ENCODE data around the gene FGGY.
"Not testable (repeated sequence)": the region's sequence is repeated elsewhere in the genome, so short reads cannot be mapped to it uniquely, and the experiment has no call there.

The FGGY gene

DNA sequence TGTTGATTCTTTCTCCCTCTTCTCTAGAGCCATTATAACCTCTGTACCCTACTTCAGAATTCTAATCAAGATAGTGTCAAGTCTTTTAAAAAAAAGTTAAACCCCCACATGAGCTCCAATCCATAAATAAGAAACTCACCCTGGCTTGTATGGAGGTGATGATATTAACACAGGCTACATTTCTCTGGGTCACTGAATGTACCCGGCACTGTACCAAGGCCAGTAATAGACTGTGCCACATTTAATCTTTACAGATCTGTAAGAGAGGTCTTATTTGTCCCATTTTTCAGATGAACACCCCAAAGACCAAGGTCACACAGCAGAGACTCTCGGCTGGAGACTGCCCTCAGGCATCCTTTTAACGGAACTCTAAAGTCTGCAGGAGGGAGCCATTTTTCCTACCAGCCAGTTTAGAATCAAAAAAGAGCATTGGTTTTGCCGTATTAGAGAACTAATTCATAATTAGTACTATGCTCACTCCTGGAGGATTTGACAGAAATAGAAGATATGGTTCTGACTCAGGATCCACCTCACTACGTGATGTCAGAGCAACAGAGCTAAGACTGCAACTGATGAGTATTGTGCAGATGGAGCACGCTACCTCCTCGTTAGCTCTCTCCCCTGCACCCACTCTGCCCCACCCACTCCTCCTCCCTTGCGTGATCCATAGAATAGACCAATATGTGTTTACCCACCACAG, 300.7 kb downstream of the FGGY start:
- DNase-seq: no peak

DNA sequence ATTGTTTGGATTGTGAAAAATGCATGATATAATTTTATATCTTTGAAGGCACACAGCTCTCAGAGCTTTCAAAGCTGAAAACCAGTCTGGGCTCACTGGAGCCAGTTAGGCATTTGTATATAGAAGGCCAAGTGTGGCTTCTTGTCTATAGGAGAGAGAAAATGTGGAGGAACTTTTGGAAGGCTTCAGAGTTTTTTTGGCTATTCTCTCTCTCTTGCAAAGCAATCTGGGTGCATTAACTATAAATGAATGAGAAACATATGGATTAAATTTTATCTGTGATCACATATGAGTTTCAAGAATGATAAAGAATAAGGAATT, 301.2 kb downstream of the FGGY start:
- DNase-seq: no peak

DNA sequence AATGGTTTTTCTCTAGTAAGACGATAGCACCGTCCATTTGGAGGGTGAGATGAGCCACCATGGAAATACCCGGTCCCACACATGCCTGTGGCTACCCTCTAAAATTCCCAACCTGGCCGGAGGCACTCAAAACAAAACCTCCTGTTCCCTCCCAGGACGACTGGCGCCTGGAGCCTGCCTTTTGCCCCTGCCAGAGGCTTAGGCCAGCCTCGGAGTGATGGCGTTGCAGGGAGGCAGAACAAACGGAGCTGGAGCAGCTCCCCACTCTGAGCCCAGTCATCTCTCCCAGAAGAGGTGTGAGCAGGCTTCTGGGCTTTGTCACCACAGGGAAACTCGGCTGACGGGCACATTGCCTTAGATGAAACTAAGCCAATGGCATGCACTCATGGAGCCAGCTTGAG, 304.1 kb downstream of the FGGY start:
- DNase-seq: no peak

DNA sequence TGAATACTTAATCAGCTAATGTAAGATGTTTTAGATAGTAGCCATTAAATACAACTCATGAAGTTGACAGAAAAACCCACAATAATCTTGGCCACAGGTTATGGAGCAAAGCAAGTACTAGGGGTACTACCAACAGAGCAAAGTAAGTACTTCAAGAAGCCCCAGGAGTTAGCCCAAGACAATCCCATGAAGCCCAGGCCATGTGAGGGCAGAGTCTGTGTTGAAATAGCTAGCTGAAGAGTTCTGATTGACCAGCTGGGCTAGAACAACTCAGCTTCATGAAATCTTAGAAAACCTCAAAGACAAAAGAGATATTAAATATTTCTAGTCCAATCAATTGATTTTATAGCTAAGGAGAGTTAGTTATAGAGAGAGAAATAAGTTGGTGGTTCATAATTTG, 304.9 kb downstream of the FGGY start:
- no peak for DNase-seq

DNA sequence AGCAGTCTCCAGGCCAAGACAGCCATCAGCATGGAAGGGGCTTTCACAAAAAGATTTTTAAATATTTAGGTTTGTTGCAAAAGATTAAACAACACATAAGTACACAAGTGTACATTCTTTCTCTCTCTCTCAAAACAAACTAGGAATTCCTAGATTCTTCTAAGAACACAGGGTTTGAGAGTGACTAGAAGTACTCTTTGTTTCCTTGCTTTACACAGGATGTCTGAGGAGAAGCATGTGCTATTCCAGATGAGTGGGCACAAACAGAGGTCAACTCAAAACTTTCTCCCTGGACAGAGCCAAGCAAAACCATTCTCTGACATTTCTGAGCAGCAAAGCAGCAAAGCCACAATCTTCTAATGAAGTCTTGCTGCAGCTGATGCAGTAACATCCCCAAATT, 307.3 kb downstream of the FGGY start:
- no peak for DNase-seq

DNA sequence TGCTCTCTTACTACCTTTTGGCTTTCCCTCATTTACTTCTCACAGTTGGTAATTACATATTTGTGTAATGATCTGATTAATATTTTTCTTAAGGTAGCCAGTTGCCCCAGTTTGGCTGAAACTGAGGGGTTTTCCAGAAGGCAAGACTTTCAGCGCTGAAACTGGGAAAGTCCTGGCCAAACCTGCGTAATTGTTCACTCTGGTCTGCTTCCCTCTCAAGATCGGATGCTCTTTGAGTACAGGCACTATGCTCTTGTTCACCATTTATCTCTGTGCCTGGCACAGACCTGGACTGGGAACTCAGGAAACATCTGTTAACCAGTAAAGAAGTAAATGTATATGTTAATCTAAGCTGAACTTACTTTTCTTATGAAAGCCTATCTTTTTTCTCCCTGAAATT, 308.3 kb downstream of the FGGY start:
- DNase-seq: no peak

DNA sequence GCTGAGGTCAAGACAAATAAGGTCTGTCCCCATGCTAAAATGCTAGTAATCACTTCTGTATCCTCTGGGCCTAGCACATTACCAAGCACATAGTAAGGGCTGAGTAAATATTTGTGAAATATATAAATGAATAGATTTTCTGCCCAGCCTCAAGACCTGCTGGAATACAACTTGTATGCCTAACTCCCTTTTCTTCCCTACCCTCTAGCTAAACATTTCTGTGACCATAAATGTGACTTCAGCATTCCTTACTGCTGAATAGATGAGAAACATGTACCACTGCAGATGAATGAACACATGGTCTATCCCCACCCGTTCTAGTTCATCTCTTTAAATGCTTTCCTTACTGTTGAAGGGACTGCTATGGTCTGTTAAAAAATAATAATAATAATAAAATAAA, 308.9 kb downstream of the FGGY start:
- no peak for DNase-seq

DNA sequence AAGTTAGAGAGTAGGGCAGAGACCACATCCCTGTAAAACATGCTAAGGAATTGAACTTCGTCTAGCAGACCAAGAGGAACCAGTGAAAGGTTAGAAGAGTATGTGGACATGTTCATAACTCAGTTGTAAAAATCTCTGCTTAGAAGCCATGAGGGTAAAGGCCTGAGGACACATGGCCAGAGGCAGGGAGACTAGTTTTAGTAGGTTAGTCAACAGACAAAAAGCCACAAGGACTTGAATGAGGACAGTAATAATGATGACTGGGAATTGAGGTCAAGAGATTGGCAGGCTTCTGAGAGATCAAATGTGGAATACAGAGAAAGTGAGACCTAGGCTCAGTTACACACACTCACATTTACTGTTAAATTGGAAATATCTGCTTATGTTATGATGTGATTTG, 312.4 kb downstream of the FGGY start:
- DNase-seq: no peak

DNA sequence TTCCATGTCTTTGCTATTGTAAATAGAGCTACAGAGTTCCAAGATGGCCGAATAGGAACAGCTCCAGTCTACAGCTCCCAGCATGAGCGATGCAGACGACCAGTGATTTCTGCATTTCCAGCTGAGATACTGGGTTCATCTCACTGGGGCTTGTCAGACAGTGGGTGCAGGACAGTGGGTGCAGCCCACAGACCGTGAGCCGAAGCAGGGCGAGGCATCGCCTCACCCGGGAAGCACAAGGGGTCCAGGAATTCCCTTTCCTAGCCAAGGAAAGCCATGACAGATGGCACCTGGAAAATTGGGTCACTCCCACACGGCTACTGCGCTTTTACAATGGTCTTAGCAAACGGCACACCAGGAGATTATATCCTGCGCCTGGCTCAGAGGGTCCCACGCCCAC, 313.6 kb downstream of the FGGY start:
- DNase-seq: not testable (repeated sequence)

DNA sequence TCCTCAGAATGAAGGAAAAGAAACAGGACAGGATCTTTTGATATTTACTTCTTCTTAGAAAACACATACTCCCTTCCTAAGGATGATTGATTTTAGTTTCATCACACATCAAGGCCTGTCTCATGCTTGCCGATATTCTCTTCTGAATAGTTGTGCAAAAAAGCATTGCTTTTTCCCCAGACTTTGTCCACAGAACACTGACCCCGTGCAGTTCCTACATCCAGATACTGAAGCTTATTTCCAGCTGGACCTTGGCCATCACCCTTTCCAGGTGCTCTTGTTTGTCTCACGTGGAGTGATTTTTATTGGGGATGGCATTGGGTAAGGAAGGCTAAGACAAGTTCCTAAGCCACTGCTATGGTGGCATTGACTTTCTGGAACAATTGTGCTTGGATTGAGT, 320.5 kb downstream of the FGGY start:
- DNase-seq: no peak

DNA sequence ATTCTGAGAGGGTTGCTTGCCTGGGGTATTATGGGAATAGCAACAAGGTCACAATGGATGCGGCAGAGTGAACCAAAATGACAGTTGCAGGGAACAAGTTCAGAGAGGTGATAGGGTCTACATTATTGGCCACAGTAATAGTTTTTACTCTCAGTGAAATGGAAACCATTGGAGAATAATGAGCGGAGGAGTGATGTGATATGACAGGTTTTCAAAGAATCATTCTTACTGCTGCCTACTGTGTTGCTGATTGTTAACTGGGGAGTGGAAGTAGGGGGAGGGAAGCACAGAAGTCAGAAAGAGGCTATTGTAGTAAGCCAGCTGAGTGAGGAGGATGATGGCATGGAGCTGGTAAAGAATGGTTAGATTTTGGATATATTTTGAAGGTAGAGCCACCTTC, 322.7 kb downstream of the FGGY start:
- no peak for DNase-seq

DNA sequence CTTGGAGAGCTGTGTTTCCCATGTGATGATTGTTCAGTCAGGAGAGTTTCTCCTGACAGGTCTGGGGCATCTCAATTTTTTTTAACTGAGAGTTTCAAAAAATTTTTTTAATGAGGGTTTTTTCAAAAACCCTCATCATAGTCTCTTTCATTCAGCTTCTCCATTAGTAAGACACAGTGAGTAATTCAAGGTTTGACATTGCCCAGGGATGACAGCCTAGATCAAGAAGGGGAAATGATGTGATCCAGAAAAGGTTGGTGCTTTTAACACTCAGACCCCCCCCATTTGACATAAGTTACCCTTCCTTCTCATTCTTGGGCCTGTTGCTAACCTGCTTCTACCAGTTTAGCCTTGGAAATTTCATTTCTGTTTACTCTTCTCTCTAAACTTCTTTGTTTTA, 328.5 kb downstream of the FGGY start:
- DNase-seq: no peak

DNA sequence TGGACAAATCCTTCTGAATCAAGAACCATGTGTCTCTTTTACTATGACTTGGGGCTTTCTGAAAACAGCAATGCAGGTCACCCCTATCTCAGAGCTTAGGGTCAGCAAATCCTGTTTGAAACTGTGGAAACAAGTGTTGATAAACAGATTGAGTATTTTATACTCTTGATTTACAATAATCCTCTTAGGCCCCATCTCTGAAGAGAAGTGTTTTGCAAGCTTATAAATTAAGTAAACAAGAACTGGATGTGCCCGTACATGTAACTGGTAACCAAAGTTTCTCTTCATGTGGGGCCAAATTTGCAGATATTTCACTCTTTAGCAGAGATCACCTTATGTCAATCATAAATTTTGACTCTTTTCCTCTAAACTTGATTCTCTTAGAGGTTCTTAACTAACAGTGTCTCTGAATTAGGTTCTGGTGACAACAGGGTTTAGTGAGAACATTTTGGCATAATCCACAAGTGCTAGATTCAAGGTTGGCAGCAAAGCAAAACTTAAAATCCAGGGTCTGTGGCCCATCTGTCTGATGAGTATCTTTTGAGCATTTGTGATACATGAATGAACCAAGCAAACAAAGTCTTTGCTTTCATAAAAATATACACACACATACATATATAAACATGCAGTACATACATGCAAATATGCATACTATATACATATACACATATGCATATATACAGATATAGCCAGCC, 334.8 kb downstream of the FGGY start:
- no peak for DNase-seq

DNA sequence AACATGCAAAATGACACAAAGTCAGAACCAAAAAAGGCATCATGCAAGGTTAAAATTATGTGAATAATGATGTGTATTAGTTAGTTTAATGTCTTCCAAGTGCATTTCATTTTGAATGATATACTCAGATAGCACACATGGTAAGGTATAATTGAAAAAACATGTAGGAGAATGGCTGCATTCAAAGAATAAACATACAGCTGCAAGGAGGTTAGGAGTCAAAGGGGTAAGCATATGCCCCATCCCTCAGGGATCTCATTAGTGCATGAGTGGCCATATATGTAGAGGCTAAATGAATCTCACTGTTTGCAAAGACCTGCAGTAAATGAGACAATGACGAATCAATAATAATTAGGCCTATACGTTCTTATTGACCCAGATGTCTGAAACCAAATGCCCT, 338.2 kb downstream of the FGGY start:
- no peak for DNase-seq

DNA sequence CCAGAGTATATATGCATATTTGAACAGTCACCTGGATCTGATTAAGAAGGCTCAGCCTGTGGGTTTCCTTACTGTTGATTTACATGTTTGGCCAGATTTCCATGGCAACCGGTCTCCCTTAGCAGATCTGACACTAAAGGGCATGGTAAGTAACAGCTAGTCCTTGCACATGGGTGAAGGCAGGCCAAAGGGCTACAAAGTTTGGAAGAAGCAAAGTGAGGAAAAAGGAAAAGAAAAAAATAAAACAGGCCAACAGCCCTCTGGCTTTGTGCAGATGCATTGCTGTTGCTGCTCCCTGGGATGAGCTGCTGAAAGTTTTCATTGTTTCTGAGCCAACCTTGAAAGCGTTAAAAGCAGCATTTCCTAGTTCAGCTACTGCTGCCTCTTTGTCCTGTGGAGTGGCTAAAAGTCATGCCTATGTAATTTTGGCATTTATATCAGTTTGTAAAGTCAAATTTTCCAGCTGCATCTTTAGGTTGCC, 341.4 kb downstream of the FGGY start:
- DNase-seq: no peak

DNA sequence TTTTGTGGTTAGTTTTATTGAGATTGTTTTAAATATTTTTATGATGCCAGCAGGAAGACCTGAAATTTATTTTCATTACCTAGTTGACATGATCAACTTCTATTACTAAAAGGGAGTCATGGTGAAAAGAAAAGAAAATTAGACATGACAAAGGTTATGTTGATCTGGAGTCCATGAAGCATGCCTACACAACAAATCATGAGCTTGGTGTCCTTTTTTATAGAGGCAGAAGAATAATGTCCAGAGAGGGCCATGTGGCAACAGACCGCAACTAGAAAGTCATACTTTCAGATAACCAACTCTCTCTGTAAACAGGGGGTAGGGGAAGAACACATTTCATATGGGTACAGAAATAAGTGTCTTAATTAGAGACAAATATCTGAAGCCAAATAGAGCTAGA, 342.4 kb downstream of the FGGY start:
- DNase-seq: no peak

DNA sequence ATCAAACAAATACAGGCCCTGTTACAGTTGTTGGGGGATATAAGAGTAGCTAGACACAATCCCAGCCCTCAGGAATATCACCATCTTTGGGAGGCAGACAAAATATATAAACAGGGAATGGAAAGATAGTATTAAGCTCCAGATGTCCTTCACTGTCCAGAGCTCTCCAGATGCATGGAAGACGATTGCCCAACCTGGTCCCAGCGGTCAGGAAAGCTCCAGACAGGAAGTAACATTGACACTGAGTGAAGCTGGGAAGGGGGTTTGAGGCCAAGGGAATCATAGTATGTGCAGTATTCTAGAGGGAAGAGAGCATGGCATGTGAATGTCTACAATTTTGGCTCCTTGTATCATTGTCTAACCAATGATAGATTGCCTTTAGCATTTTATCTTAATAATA, 344.0 kb downstream of the FGGY start:
- no peak for DNase-seq

DNA sequence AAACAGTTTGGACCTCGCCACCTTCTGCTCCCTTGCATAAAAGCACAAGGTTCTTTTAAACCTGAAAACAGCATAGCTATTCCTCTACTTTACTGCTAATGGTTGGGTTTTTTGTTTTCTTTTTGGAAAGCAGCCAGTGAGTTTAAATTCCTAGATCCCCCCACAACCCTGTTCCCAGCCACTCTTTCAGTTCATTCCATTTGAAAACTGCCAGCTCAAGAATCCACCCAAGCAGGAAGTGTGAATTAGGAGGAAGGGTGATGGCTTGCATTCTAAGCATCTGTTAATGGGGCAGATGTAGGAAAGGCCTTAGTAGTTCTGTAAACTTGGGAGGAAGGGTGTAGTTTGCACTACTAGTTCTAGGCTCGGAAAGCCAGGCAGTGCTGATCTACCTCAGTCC, 344.9 kb downstream of the FGGY start:
- no peak for DNase-seq

DNA sequence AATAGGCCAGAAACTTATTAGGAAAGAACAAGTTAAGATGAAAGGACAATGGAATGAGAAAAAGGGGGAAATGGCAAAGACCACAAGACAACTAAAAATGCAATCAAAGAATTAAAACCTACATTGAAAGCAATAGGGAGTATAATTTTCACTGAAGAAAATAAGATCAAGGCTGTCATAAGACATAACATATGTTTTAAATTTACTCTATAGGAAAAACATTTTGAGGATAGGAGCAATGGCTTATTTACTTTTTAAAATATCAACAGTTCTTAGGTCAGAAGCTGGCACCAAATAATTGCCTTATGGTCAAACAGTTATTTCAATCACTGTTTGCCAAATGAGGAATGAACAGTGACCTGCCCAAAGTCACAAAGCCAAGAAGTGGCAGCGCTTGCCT, 346.6 kb downstream of the FGGY start:
- no peak for DNase-seq

DNA sequence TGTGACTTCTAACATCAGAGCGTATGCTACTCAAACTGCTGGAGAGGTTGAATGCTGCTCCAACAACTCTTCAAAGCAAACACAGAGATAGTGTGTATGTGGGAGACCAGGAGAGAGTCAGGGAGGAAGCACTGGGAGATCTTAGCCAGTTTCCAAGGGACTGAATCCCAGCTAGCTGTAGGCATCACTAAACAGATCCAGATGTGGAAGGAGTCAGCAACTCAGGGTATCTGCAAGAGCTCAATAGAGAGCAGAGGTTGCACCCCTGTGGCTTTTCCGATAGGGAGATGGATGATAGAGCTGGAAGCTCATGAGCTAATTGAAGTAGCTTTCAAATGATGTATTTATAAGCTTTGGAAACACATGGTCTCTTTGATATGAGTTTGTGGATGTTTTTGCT, 349.0 kb downstream of the FGGY start:
- no peak for DNase-seq

DNA sequence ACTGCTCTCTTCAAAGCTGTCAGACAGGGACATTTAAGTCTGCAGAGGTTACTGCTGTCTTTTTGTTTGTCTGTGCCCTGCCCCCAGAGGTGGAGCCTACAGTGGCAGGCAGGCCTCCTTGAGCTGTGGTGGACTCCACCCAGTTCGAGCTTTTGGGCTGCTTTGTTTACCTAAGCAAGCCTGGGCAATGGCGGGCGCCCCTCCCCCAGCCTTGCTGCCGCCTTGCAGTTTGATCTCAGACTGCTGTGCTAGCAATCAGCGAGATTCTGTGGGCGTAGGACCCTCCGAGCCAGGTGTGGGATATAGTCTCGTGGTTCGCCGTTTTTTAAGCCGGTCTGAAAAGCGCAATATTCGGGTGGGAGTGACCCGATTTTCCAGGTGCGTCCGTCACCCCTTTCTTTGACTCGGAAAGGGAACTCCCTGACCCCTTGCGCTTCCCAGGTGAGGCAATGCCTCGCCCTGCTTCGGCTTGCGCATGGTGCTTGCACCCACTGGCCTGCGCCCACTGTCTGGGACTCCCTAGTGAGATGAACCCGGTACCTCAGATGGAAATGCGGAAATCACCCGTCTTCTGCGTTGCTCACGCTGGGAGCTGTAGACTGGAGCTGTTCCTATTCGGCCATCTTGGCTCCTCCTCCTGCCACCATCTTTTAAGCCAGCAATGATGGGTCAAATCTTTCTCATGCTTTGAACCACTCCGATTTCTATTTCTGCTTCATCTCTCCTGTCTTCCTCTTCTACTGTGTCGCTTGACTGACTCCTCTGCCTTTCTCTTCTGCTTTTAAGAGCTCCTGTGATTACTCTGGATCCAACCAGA, 356.5 kb downstream of the FGGY start:
- DNase-seq: not testable (repeated sequence)

DNA sequence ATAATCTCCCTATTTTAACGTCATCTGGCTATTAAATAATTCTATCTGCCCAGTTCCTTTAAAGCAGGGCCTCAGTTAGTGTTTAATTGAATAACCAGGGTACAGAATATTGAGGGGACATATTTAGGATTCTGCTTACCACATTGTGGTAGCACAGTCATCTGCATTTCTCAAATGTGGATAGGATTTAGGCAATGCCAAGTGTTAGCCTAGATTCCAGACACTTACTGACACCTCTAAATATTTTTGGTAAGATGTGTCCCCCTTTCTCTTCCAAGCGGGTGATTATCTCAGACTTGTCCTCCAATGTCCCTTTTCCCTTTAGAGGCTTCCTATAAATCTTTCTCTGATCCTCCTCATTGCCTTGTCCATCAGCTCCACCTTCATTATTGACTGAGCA, 357.1 kb downstream of the FGGY start:
- no peak for DNase-seq

DNA sequence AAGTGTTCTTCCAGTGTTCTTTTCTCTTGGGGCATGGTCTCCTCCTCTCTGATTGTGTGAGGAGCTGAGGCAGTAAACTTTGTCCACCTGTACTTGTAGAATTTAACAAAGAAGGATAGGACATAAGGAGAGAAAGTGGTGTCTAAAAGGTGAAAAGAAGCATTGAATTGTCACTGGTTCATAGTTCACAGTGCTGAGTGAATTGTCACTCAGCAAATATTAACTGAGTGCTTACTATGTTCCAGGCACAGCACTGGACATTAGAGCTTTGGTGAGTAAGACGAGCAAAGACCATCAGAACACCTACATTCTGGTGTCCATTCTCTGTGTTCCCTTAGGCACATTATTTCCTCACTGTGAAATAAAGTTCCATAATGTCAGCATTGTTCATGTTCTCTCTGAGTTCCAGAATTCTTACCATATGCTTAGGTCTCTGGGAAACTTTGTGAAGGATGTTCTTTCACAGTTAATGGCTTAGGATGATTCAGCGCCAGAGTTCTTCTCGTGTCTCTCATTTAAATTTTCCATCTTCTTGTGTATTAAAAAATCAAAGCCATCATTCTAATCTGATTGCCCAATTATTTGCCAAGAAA, 361.1 kb downstream of the FGGY start:
- DNase-seq: no peak

DNA sequence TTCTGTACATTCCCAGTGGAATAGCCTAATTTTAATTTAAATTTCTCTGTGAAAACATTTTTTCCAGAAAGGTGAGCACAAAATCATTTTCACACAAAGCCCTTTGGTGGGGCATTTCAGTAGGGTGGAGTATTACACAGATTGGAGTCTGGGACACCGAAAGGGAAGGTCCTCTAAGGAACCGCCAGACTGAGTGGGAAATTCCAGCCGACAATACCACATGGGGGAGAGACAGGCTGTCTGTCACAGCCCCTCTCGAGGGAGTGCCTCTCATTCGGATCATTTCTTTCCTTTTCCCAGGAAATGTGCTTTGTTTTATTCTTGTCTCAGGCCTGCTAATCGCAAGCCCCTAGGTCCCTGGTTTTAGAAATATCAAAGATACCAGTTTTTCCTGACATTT, 367.3 kb downstream of the FGGY start:
- DNase-seq: no peak

Data from SHP77 (cell line).